H1 (cell line): ENCODE measurements around the gene KCNK15. TPM values are rescaled to one million over a fixed set of nuclear protein-coding genes. Genes with fewer than 3 reads are reported as not detected.

Experiments
- CTCF ChIA-PET: fragments of 300-600 bp; sonication (Branson Sonifier 250); formaldehyde crosslinking; loops from one replicate; lab custom pipeline; 2021; ENCODE audit not compliant: partially characterized antibody; lab: Charles Lee
- POLR2A ChIA-PET: fragments of 300-600 bp; sonication (Branson Sonifier 250); formaldehyde crosslinking; loops from one replicate; lab custom pipeline; 2021; ENCODE audit warnings: inconsistent platforms; ENCODE audit not compliant: partially characterized antibody; lab: Charles Lee
- DNase-seq, 2 experiments: peaks; one replicate each; pipeline versions ENCODE4 v3.0.0 to v3.0.0-alpha.2; 2010 to 2022; ENCODE audit warnings: low spot score in 2 of 2, low read depth in 1 of 2, mixed read lengths in 1 of 2
- FAIRE-seq: peaks from 2 replicates; lab custom pipeline; 2011; peaks lifted over from hg19 to GRCh38; lab: Jason Lieb, UNC
- H2AFZ ChIP-seq: 2 replicates; pipeline ENCODE4 v1.8.1; 2012; ENCODE audit warnings: low read length, inconsistent platforms
- H2AK5ac ChIP-seq: 2 replicates; pipeline ENCODE4 v1.6.1; 2013; ENCODE audit warnings: low read depth, low read length
- H2BK120ac ChIP-seq: replicated peaks from 2 replicates; pipeline ENCODE3; 2013; ENCODE audit warnings: low read depth, low read length, inconsistent platforms
- H2BK12ac ChIP-seq: 2 replicates; pipeline ENCODE4 v1.6.1; 2013; ENCODE audit warnings: low read depth, low read length
- H2BK15ac ChIP-seq: 2 replicates; pipeline ENCODE4 v1.6.1; 2013; ENCODE audit warnings: low read length
- H2BK20ac ChIP-seq: 2 replicates; pipeline ENCODE4 v1.6.1; 2013; ENCODE audit warnings: low read length
- H2BK5ac ChIP-seq: 2 replicates; pipeline ENCODE4 v1.6.1; 2013; ENCODE audit warnings: low read depth, low read length
- H3K14ac ChIP-seq: 2 replicates; pipeline ENCODE4 v1.6.1; 2013; ENCODE audit warnings: inconsistent platforms; ENCODE audit not compliant: insufficient read length
- H3K18ac ChIP-seq: 2 replicates; pipeline ENCODE4 v1.6.1; 2013; ENCODE audit warnings: low read length; ENCODE audit errors: extremely low read depth
- H3K23ac ChIP-seq: 2 replicates; pipeline ENCODE4 v1.6.1; 2013; ENCODE audit warnings: inconsistent platforms; ENCODE audit not compliant: insufficient read length
- H3K23me2 ChIP-seq: 2 replicates; pipeline ENCODE4 v1.6.1; 2013; ENCODE audit warnings: low read depth, low read length
- H3K27ac ChIP-seq: 2 replicates; pipeline ENCODE4 v1.6.1; 2011; ENCODE audit warnings: low read depth, low read length, inconsistent platforms
- H3K27me3 ChIP-seq, 4 experiments: replicated peaks in 1 of 4; 1 replicate in 1 of 4; 2 replicates in 3 of 4; pipeline versions ENCODE4 v1.6.1 to v1.8.1; 2011 to 2013; ENCODE audit warnings: low read length in 3 of 4, mild to moderate bottlenecking in 3 of 4, inconsistent platforms in 2 of 4, mixed read lengths in 2 of 4, moderate library complexity in 1 of 4; ENCODE audit not compliant: control insufficient read depth in 3 of 4, insufficient read depth in 3 of 4; ENCODE audit errors: extremely low read depth in 1 of 4
- H3K36me3 ChIP-seq, 4 experiments: 2 replicates each; pipeline versions ENCODE4 v1.6.1 to v1.8.1; 2011 to 2013; ENCODE audit warnings: mild to moderate bottlenecking in 4 of 4, low read length in 3 of 4, moderate library complexity in 2 of 4, control low read depth in 1 of 4, inconsistent platforms in 1 of 4; ENCODE audit not compliant: insufficient read depth in 4 of 4, control insufficient read depth in 2 of 4
- H3K4ac ChIP-seq: replicated peaks from 2 replicates; pipeline ENCODE3; 2013; ENCODE audit warnings: low read length, low read depth, mixed read lengths, inconsistent platforms; ENCODE audit not compliant: insufficient read length
- H3K4me1 ChIP-seq, 4 experiments: replicated peaks in 1 of 4; 1 replicate in 1 of 4; 2 replicates in 3 of 4; pipeline versions ENCODE4 v1.6.1 to v1.8.1; 2011 to 2013; ENCODE audit warnings: low read length in 3 of 4, inconsistent platforms in 2 of 4, mixed read lengths in 1 of 4; ENCODE audit not compliant: insufficient read depth in 4 of 4, control insufficient read depth in 3 of 4
- H3K4me2 ChIP-seq, 2 experiments: 2 replicates each; pipeline versions ENCODE4 v1.6.1 to v1.8.1; 2011 to 2013; ENCODE audit warnings: low read depth in 2 of 2, low read length in 2 of 2, control low read depth in 1 of 2, inconsistent platforms in 1 of 2, mild to moderate bottlenecking in 1 of 2; ENCODE audit not compliant: insufficient read depth in 1 of 2
- H3K4me3 ChIP-seq, 4 experiments: fragments of 200-600, 300-600 bp in 1 of 4; sonication (generic), shearing (Covaris generic), sonication (Bioruptor Twin) in 1 of 4; 2 replicates each; pipeline versions ENCODE4 v1.5.1 to v1.8.1; 2011 to 2016; ENCODE audit warnings: low read length in 4 of 4, low read depth in 3 of 4, control low read depth in 2 of 4, inconsistent platforms in 2 of 4, mild to moderate bottlenecking in 2 of 4, mixed read lengths in 1 of 4, moderate library complexity in 1 of 4; ENCODE audit not compliant: insufficient read depth in 2 of 4; ENCODE audit errors: extremely low read depth in 1 of 4
- H3K56ac ChIP-seq: replicated peaks from 2 replicates; pipeline ENCODE3; 2013; ENCODE audit warnings: low read depth, mild to moderate bottlenecking, mixed read lengths, low read length, inconsistent platforms; ENCODE audit not compliant: insufficient read length
- H3K79me1 ChIP-seq: 2 replicates; pipeline ENCODE4 v1.6.1; 2013; ENCODE audit warnings: low read depth, low read length, control low read depth
- H3K79me2 ChIP-seq, 2 experiments: 2 replicates each; pipeline versions ENCODE4 v1.6.1 to v1.8.1; 2012 to 2013; ENCODE audit warnings: low read length in 2 of 2, mild to moderate bottlenecking in 2 of 2, inconsistent platforms in 1 of 2; ENCODE audit not compliant: insufficient read depth in 2 of 2, control insufficient read depth in 1 of 2
- H3K9ac ChIP-seq, 4 experiments: replicated peaks in 1 of 4; 1 replicate in 1 of 4; 2 replicates in 3 of 4; pipeline versions ENCODE4 v1.6.1 to v1.8.1; 2011 to 2013; ENCODE audit warnings: low read depth in 3 of 4, low read length in 3 of 4, control low read depth in 2 of 4, mild to moderate bottlenecking in 2 of 4, moderate library complexity in 2 of 4, inconsistent platforms in 1 of 4; ENCODE audit errors: extremely low read depth in 1 of 4
- H3K9me3 ChIP-seq, 2 experiments: 2 replicates each; pipeline versions ENCODE4 v1.6.1 to v1.8.1; 2012 to 2013; ENCODE audit warnings: mild to moderate bottlenecking in 2 of 2, moderate library complexity in 2 of 2, control low read depth in 1 of 2, inconsistent platforms in 1 of 2, low read depth in 1 of 2, low read length in 1 of 2, mixed read lengths in 1 of 2; ENCODE audit not compliant: insufficient read depth in 2 of 2
- H4K20me1 ChIP-seq, 2 experiments: replicated peaks in 1 of 2; 2 replicates each; pipeline versions ENCODE3 to v1.8.1; 2011 to 2013; ENCODE audit warnings: inconsistent platforms in 2 of 2, low read length in 2 of 2, mild to moderate bottlenecking in 1 of 2; ENCODE audit not compliant: insufficient read depth in 2 of 2, control insufficient read depth in 1 of 2
- H4K5ac ChIP-seq: 2 replicates; pipeline ENCODE4 v1.6.1; 2013; ENCODE audit warnings: low read length, low read depth, mixed read lengths, inconsistent platforms; ENCODE audit not compliant: insufficient read length
- H4K8ac ChIP-seq: 2 replicates; pipeline ENCODE4 v1.8.0; 2013; ENCODE audit warnings: mild to moderate bottlenecking, moderate library complexity, low read length, inconsistent platforms; ENCODE audit not compliant: insufficient read depth; ENCODE audit errors: extremely low read depth
- H4K91ac ChIP-seq: replicated peaks from 2 replicates; pipeline ENCODE3; 2013; ENCODE audit warnings: low read length, mixed read lengths, inconsistent platforms; ENCODE audit not compliant: insufficient read length
- KDM4A ChIP-seq: IDR thresholded peaks from one replicate; pipeline ENCODE4 v1.7.1; 2012; ENCODE audit warnings: low read depth, mild to moderate bottlenecking, moderate library complexity, low read length, inconsistent platforms; ENCODE audit not compliant: severe bottlenecking
- POU5F1 ChIP-seq: IDR thresholded peaks from 2 replicates; pipeline ENCODE4 v1.6.1; 2011; ENCODE audit warnings: low read depth, mild to moderate bottlenecking, low read length, moderate library complexity
- RXRA ChIP-seq: IDR thresholded peaks from 2 replicates; pipeline ENCODE4 v1.6.1; 2011; ENCODE audit warnings: low read depth, mild to moderate bottlenecking, low read length, moderate library complexity; ENCODE audit not compliant: insufficient read depth
- SP2 ChIP-seq: IDR thresholded peaks from 2 replicates; pipeline ENCODE4 v1.6.1; 2012; ENCODE audit warnings: mild to moderate bottlenecking, low read length, inconsistent platforms
- TAF7 ChIP-seq: optimal IDR thresholded peaks from 2 replicates; pipeline ENCODE3; 2011; ENCODE audit warnings: low read depth, mild to moderate bottlenecking, inconsistent platforms, low read length, moderate library complexity, borderline replicate concordance
- WGBS, 2 experiments: shearing (Covaris generic) in 1 of 2; methylation state at CpG; one replicate each; pipeline versions ENCODE4 v1.1.6 to v1.1.7; 2013 to 2015; ENCODE audit warnings: low lambda C conversion rate in 2 of 2, mixed read lengths in 2 of 2, inconsistent platforms in 1 of 2, low coverage in 1 of 2, missing lambda C conversion rate in 1 of 2; ENCODE audit not compliant: insufficient replicate concordance in 2 of 2, insufficient coverage in 1 of 2, insufficient read length in 1 of 2; ENCODE audit errors: extremely low coverage in 1 of 2, missing lambda C conversion rate in 1 of 2; 5-methylcytosine and 5-hydroxymethylcytosine counted together
- polyA plus RNA-seq, 7 experiments: library from polyadenylated mRNA; depleted of rRNA in 3 of 7; stranded (reverse) in 5 of 7; unstranded in 2 of 7; fragments of >200 nt in 5 of 7; fragments of 200-250 nt in 2 of 7; gene quantifications; 1 replicate in 5 of 7; 2 replicates in 1 of 7; 4 replicates in 1 of 7; pipeline versions ENCODE4 v1.2.1 to v1.2.3, GENCODE V29; 2011 to 2013; ENCODE audit warnings: missing spikeins in 2 of 7, mixed read lengths in 2 of 7
- total RNA-seq: library from RNA; stranded (reverse); fragmentation: NEBNext Ultra II Directional; extraction: Animal tissue kit (Norgen Biotek cat#: 25700); gene quantifications from 2 replicates; pipeline ENCODE4 v1.2.1, GENCODE V29; 2021
- TF ChIP-seq, protein P1 (sequence below): IDR thresholded peaks from 2 replicates; pipeline ENCODE4 v1.6.1; 2012; ENCODE audit warnings: inconsistent platforms

The KCNK15 gene
- total and polyA plus RNA-seq, 2 of the 8 experiments (the other 6 are each of a cell fraction or from before 2014, with no cell fraction given), result 0.24 to 0.33 TPM

DNA sequence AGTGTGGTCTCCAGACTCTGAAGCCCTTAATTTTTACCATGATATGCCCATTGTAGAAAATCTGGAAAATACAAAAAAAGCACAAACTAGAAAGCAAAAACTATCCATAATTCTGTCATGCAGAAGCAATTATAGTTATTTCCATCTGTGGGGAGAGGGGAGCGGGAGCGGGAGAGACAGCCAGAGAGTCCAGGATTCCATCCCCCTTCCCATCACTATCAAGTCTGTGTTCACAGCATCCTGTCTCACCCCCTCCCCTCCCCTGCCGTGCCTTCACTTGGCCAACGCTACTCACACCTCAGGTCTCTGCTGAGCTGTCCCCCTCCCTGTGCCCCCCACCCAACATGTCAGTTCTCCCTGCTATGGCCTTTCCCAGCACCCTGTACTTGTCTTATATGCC is 50.2 kb downstream of the KCNK15 start:
- no peak overlapping the region for H2BK12ac ChIP-seq
- peaks cover 4% of the 10 kb centered on the region; the same call in 1 of the 2 replicates for H3K23me2 ChIP-seq
- H2BK120ac ChIP-seq, result no peak overlapping the region
- H3K36me3 ChIP-seq, result no peaks in the 10 kb centered on the region
- WGBS, 2 experiments, result 73% methylated on average over 4 of the region's 4 CpGs; no CpG with 5 or more reads in 1 of the 2 experiments
- H4K91ac ChIP-seq, result no peak overlapping the region
- H3K79me2 ChIP-seq, result peaks cover 0 to 7% of the 10 kb centered on the region in 2 experiments; a peak in 1 of 4 replicates
- H2BK5ac ChIP-seq, result no peak overlapping the region
- ChIA-PET CTCF (interaction anchor here (0.7 to 12.1 kb wide), 9 partner anchors 9 to 834 kb away, joined by 3 to 170 read pairs (median 4); partner anchors contain the start of gene WFDC10A), POLR2A (interaction anchor here (1.1 kb wide), 1 partner anchor 10 kb away, joined by 5 read pairs; no protein-coding TSS in a partner anchor)
- H3K18ac ChIP-seq, result no peak overlapping the region; the same call in 1 of the 2 replicates
- TF ChIP-seq POU5F1 (no peak), RXRA (no peak), SP2 (no peak), TAF7 (no peak), KDM4A (no peak)
- TF ChIP-seq, protein P1, sequence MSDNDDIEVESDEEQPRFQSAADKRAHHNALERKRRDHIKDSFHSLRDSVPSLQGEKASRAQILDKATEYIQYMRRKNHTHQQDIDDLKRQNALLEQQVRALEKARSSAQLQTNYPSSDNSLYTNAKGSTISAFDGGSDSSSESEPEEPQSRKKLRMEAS, result no peak
- no peak overlapping the region for H2BK20ac ChIP-seq
- H3K27me3 ChIP-seq, result no peaks in the 10 kb centered on the region
- no peak overlapping the region for H2BK15ac ChIP-seq
- no peak overlapping the region for H3K9ac ChIP-seq
- peak overlapping the region in 1 of 2 experiments; percentile 15; a peak in 1 of 4 replicates for H3K4me2 ChIP-seq
- DNase-seq (no peak), FAIRE-seq (no peak)
- H3K27ac ChIP-seq, result no peak overlapping the region
- H2AFZ ChIP-seq, result no peak overlapping the region
- H4K5ac ChIP-seq, result no peak overlapping the region
- no peak overlapping the region for H3K14ac ChIP-seq
- peaks cover 3% of the 10 kb centered on the region in 2 experiments for H4K20me1 ChIP-seq
- H4K8ac ChIP-seq, result no peak overlapping the region
- no peak overlapping the region for H3K4me3 ChIP-seq
- peaks cover 5 to 15% (median 8%) of the 10 kb centered on the region in 4 experiments for H3K4me1 ChIP-seq
- no peak overlapping the region for H2AK5ac ChIP-seq
- peak overlapping the region; percentile 28 for H3K4ac ChIP-seq
- peaks cover 7% of the 10 kb centered on the region for H3K79me1 ChIP-seq
- H3K9me3 ChIP-seq, result no peaks in the 10 kb centered on the region
- H3K23ac ChIP-seq, result peak overlapping the region; percentile 66
- no peak overlapping the region for H3K56ac ChIP-seq
